ENCODE measurements around the gene KIF5A.

- no peak for TF ChIP-seq MEIS2 (CRISPR knock-in tag; IDR thresholded peaks at IDR 0.05)
- no peak for TF ChIP-seq MXI1 (IDR thresholded peaks at IDR 0.05; ENCODE audit: borderline replicate concordance, low read depth, low read length)
- TF ChIP-seq REST (IDR thresholded peaks at IDR 0.05; ENCODE audit: borderline replicate concordance in 1 of 2, low read depth in 1 of 2, low read length in 2 of 2): no peak
- no peak for TF ChIP-seq TBX3 (IDR thresholded peaks at IDR 0.05; ENCODE audit: borderline replicate concordance)
- TF ChIP-seq SMAD1 (CRISPR knock-in tag; IDR thresholded peaks at IDR 0.05; ENCODE audit: borderline replicate concordance, low read depth): no peak
- TF ChIP-seq KLF13 (CRISPR knock-in tag; IDR thresholded peaks at IDR 0.05): no peak
- TF ChIP-seq CTCF (CRISPR knock-in tag; IDR thresholded peaks at IDR 0.05): no peak
- no peak for TF ChIP-seq ATAD3A (CRISPR knock-in tag; IDR thresholded peaks at IDR 0.05)
- TF ChIP-seq ZBTB7A (CRISPR knock-in tag; IDR thresholded peaks at IDR 0.05): no peak
- TF ChIP-seq YY1 (IDR thresholded peaks at IDR 0.05; ENCODE audit: insufficient read depth, insufficient replicate concordance, low read depth, low read length): no peak
- no peak for TF ChIP-seq ZNF816 (CRISPR knock-in tag; IDR thresholded peaks at IDR 0.05; ENCODE audit: borderline replicate concordance)
- no peak for TF ChIP-seq TCF7 (IDR thresholded peaks at IDR 0.05; ENCODE audit: low read depth)
Measured at GRCh38 chr12:57535764-57536596, 13.9 kb upstream of the KIF5A start.
